CD4-positive, alpha-beta T cell treated with Interleukin-17A for 4 hours (primary cell): Measurements from ENCODE around the gene IL17F.

ENCODE experiments used
- DNase-seq: peaks from one replicate; pipeline ENCODE4 v3.0.0-alpha.2; 2020; ENCODE audit warnings: mixed read lengths

Gene IL17F

DNA sequence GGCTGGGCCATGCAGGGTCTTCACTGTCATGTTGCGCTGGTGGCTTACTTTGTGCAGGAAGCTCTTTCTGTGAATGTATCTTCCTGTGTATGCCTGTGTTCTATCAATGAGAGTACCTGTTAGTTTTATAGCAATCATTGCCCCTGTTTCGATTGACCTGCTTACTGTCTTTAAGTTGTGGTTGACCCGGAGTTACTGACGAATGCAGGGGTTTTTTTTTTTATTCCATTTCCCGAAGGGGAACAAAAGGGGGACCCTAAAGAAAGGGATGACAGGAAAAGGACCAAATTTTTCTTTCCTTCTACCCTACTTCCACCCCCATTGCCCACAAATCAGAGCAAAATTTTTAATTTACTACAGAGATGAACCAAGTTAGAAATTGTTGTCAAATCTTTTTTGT lies at the start of gene IL17F:
Gene IL17F (minus strand): TSS at position 101 of the 400 bp plus-strand sequence. CDS start 71 bp downstream, at position 30.
- DNase-seq = no peak

GRCh38 chr6:52293067-52293466 lies 48.8 kb upstream of the IL17F start:
- DNase-seq = no peak

GRCh38 chr6:52288841-52289240 lies 44.5 kb upstream of the IL17F start:
- DNase-seq = no peak

GRCh38 chr6:52288216-52288615 lies 43.9 kb upstream of the IL17F start:
- no peak for DNase-seq

DNA sequence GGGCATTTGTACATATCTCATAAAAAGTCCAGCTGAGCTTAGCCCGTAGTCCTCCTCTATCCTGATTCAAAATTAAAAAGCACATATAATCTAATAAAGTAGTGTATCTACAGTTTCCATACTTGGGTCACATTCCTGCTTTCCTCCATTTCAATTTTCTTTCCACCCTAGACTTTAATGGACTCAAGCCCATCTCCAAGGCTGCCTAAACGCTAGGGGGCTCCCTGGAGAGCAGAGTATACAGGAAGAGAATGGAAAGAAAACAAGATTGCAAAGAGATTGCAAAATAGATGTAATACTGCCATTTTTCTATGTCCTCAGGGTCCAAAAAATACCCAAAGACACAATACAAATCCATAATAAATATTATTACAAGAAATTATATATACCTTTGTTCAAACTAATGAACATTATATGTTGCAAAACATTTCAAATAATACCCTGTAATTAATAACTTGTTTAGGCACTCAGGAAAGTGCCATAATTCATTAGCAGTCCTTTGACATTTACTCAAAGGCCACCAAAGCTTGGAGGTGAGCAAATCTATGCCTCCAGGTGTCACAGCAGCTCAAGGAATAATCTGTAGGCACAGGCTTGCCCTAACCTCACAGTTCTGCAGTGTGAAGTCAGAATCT lies 42.6 kb upstream of the IL17F start:
- DNase-seq = peak; percentile 75

DNA sequence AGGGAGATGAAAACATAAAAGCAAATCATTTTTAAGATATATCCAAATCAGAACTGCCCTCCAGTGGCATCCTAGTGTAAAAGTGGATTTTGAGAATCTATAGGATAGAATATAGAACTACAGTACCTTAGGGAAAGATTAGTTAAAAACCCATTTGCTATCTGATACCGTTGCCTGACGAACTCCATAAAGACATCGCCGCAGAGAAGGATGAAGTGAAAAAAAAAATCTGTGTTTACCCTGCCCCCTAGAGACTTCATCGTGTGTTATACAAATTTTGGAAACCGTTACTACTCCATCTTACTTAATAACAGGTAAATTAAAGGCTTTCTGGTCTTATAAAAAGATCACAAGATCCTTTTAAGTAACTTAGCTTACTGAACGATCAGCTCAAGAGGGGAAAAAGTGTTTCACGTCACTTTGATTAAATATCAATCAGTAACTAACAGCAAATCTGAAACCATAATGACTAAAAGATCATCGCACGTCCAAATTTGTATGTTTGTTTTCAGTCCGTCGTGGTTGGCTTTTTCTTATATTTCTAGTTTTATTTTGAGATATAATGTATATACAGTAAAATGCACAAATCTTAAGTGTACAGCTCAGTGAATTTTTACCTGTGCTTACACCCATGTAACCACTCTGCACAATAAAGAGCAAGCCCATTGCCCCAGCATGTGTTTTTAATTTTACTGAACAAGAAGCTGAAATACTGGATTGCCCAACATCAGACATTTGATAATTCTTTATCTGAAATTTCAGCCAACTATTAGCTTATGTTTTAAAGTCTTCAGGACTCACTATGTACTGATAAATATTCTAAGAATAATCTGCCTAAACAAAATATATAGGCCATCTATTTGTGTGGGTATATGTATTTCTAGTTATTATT lies 41.1 kb upstream of the IL17F start:
- DNase-seq = no peak

DNA sequence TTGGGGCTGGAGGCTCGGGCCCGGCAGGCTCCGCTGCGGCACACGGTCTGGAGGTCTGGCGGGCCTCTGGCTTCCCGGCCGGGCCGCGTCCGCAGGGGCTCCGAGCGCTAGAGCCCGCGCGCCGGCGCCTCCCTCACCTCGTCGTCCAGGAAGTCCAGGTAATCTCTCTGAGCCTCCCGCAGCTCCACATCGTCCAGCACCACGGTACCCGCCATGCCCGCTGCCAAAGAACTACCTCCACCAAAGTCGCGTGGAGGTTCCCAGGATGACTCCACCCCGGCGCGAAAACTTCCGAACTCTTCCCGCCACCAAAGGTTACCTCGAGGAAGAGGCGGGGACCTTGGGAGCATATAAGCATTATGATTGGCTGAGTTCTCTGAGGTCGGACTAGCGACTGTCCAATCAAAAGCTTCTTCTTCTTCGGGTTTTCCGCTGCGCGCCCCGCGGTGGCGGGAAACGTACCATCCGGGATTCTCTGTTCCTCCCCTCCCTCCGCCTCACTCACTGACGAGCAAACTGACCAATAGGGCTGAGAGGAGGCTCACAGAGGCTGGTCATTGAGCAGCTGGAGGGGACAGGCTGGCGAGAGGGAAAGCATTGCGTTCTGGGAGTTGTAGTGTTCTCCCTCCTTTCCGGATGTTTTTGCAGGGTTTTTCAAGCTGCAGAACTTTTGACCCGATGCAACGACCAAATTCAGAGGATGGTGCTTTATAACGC lies 40.3 kb upstream of the IL17F start, which contains the start of gene MCM3:
Gene MCM3 (minus strand): TSS at position 283 of the 717 bp plus-strand sequence. CDS start 68 bp downstream, at position 215.
- peak; percentile 94 for DNase-seq

GRCh38 chr6:52284131-52284459 lies 39.8 kb upstream of the IL17F start:
- DNase-seq = no peak

DNA sequence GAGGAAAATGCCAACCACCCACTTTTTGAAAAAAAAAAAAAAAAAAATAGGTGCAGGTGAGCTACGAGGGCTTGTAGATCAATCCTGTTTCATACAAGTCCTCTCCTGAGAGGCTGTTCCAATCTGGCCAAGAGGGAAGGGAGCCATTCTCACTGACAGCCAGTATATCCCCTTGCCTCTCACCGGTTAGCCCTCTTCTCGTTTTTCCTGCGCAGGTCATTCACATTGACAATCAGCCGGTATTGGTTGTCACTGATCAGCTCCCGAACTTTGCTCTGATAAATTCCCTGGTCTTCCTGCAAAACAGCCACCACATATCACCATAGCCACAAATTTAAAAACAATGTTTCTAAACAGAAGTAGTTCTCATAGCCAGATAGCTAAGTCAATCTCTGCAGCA lies 38.8 kb upstream of the IL17F start:
- DNase-seq = no peak

GRCh38 chr6:52276130-52276529 lies 31.8 kb upstream of the IL17F start:
- DNase-seq = no peak

GRCh38 chr6:52271852-52272460 lies 27.7 kb upstream of the IL17F start:
- DNase-seq = no peak

GRCh38 chr6:52263709-52264540 lies 19.6 kb upstream of the IL17F start:
- peak; percentile 73 for DNase-seq

- DNase-seq = peak; percentile 18
Measured at GRCh38 chr6:52262620-52263344, 18.5 kb upstream of the IL17F start.

GRCh38 chr6:52261229-52261628 lies 16.9 kb upstream of the IL17F start:
- no peak for DNase-seq

DNA sequence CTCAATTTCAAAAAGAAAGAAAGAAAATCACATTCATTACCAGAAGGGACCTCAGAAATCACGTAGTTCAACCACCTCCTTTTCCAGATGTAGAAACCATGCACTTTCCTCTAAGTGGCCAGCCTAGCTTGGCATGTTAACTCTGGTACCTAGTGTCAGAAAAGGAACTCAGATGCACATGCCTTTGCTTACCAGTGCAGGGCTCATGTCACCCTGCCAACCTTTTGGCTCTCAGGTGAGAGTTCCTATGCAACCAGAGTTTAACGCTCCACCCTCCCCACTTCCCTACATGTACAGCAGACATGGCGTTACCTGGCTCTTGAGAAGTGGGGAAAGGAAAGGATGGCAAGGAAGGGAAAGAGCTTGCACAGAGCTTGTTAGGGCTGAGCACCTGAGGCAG lies 16.3 kb upstream of the IL17F start:
- DNase-seq = no peak

- no peak for DNase-seq
Measured at GRCh38 chr6:52255434-52255833, 11.1 kb upstream of the IL17F start.

DNA sequence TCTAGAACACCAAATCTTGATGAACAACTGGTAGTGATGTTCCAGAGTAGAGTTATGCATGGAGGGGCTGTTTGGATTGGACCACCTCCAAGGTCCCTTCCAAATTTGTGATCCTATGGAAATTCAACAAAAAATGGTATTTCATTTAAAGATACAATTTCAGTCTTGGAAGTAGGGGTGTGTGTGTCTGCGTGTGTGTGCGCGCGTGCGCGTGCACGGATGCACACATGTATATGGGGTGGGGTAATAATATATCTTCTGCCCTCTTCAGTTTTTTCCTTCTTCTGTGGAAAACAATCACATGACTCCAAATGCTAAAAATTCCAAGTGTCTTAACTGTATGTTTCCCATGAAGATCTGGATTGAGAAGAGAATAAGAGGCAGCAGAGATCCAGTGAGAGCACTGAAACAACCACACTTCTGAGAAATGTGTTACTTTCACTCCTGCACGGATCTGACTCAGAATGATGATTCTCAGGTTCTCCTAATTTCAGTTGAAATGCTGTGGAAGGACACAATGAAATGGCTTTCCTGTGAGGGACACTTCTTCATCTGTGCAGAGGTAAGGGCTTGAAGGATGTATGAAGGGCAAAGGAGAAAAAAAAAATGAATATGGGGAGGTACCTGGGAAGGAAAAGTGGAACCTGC lies 10.6 kb upstream of the IL17F start:
- no peak for DNase-seq

DNA sequence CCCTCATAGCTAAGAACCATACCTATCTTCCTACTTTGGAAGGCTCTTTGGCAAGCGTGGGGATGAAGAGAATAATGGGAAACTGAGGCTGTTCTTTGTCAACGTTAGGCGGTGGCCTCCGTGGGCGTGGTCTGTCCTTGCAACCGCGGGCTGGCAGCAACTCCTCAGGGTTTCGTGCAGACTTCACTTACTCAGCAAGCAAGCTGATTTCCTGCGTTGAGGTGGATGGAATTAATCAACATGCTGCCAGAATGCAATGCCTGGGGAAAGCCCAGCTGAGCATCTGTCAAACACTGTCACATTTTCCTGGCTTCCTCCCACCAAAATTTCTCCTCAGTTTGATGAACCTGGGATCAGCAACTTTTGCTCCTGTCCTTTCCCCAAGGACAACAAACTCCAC lies 9.2 kb upstream of the IL17F start:
- DNase-seq = peak; percentile 10

DNA sequence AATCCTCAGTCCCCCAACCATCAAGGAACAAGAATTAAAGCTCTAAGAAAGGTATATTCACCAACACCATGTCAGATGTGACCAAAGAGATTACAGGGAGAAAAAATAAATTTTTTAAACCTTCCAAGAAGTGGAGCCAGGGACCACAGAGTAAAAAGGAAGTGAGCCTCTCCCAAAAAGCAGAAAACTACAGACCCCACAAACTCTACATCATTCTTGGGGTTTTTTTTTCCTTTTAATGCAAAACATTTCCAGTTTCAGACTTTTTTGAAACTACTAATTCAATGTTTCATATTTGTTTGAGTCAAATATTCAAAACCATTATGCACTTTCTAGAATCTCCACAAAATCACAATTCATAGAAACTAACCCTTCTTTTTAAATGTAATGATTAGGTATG lies 6.8 kb upstream of the IL17F start:
- DNase-seq = no peak

GRCh38 chr6:52249078-52249477 lies 4.8 kb upstream of the IL17F start:
- DNase-seq = no peak

DNA sequence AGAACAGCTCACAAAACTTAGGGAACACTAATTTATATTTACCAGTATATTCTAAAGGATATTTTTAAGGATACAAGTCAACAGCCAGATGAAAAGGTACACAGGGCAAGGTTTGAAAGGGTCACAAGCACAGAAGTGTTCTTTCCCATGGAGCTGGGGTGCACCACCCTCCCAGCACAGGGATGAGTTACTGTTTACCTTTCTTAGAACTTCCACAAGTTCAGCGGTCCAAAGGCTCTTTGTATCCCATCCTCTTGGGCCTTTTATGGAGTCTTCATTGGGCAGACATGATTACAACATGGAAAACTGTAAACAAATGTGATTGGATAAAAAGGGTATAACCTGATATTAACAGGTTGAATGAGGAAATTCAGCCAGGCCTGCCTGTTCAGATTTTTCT lies 1.1 kb upstream of the IL17F start:
- DNase-seq = no peak
